ENCODE data around the gene VASN. TPM values are rescaled to one million over a fixed set of nuclear protein-coding genes. Genes with fewer than 3 reads are reported as not detected.

VASN gene
- total RNA-seq, 1 experiment from 2014 or later = 45.3 TPM

DNA sequence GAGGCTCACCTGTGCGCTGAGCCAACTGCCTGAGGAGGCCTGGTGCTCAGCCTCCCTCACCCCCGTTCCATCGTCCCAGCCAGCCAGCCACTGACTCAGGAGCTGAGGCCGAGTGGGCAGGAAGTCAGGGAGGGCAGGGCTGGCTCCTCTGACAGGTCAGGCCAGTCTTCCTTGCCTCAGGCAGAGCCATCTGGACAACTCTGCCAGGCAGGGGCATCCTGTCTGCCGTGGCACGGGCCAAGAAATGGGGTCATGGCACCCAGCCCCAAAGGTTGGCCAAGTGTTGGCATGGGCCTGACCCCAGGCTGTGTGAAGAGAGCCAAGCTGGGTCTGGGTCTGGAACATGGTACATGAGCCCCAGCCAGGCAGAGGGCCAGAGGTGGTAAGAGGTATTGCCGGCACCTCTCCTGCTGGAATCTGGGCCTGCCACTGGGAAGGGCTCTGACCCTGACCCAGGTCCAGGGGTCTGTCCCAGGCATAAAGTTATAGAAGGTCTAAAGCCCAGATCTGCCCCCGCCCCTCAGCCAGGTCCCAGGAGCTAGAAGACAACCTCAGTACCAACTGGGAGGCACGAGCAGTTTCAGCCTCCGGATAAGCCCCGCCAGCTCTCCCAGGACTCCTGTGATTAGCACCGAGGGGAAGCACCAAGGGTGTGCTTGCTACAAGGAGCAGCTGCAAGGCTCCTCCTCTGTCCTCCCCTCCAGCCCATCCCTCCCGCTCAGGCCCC is 2.5 kb upstream of the VASN start:
- no peaks in the 10 kb centered on the region for H3K27me3 ChIP-seq (ENCODE audit: insufficient read depth, low read depth)
- no peak overlapping the region for H3K4me3 ChIP-seq
- peaks cover 31% of the 10 kb centered on the region; the same call in 1 of the 2 replicates for H3F3A ChIP-seq (ENCODE audit: insufficient read depth, low read depth)
- 0 out of 2 replicates have a peak, but pooled peaks cover 7% of the 10 kb centered on the region for H4K20me1 ChIP-seq (ENCODE audit: insufficient read depth)
- no peak for TF ChIP-seq EZH2 (IDR thresholded peaks at IDR 0.05; ENCODE audit: low read depth)
- TF ChIP-seq, protein P1, sequence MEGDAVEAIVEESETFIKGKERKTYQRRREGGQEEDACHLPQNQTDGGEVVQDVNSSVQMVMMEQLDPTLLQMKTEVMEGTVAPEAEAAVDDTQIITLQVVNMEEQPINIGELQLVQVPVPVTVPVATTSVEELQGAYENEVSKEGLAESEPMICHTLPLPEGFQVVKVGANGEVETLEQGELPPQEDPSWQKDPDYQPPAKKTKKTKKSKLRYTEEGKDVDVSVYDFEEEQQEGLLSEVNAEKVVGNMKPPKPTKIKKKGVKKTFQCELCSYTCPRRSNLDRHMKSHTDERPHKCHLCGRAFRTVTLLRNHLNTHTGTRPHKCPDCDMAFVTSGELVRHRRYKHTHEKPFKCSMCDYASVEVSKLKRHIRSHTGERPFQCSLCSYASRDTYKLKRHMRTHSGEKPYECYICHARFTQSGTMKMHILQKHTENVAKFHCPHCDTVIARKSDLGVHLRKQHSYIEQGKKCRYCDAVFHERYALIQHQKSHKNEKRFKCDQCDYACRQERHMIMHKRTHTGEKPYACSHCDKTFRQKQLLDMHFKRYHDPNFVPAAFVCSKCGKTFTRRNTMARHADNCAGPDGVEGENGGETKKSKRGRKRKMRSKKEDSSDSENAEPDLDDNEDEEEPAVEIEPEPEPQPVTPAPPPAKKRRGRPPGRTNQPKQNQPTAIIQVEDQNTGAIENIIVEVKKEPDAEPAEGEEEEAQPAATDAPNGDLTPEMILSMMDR (conservative IDR thresholded peaks at IDR 0.05) = no peak
- no peak overlapping the region for H2AFZ ChIP-seq
- ChIA-PET CTCF (interaction anchor here (1.5 kb wide), 1 partner anchor 10 kb away, joined by 16 read pairs; no protein-coding TSS in a partner anchor), POLR2A (ENCODE audit: unreplicated experiment) (interaction anchor here (0.5 to 0.7 kb wide), 3 partner anchors 10 to 563 kb away, joined by 3 to 8 read pairs (median 4); no protein-coding TSS in a partner anchor)
- H3K9me3 ChIP-seq (ENCODE audit: insufficient read depth, low read depth) = no peaks in the 10 kb centered on the region
- peaks cover 73% of the 10 kb centered on the region for H3K4me1 ChIP-seq (replicated peaks; ENCODE audit: insufficient read depth)
- H3K36me3 ChIP-seq (ENCODE audit: low read depth) = no peaks in the 10 kb centered on the region
- intact Hi-C loops (cut with micrococcal nuclease; ENCODE audit: unreplicated experiment) = no loop called here
- no peaks in the 10 kb centered on the region for H3K9me2 ChIP-seq (ENCODE audit: insufficient read depth)
- DNase-seq = peak; percentile 88 to 94
- peaks cover 16% of the 10 kb centered on the region for H3K79me2 ChIP-seq (ENCODE audit: low read depth)
- H3K27ac ChIP-seq = peak overlapping the region; percentile 45
- H3K4me2 ChIP-seq = peak overlapping the region; percentile 66
- no TSS peak for BruUV-seq (replicated peaks)

DNA sequence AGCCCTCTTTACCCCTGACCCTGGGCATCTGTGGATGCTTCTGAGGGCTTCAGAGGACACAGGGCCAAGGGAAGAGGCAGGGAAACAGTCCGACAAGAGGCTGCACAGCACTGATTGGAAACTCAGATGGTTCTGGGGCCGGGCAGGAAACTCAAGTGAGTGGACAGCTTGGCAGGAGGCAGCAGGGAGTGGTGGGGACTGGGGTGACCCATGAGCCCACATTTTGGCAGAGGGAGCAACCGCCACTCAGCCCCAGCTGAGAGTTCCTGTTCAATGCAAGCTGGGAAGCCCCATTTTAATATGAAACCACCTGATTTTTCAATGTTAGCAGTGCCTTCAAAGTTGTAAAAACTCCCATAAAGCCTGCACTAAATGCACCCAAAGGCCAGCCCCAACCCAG is 1.5 kb upstream of the VASN start:
- DNase-seq = no peak
- Histone ChIP-seq H3K27ac (no peak overlapping the region), H3K4me1 (replicated peaks; ENCODE audit: insufficient read depth) (peaks cover 81% of the 10 kb centered on the region), H3K27me3 (ENCODE audit: insufficient read depth, low read depth) (no peaks in the 10 kb centered on the region), H3K4me3 (no peak overlapping the region), H3K9me3 (ENCODE audit: insufficient read depth, low read depth) (no peaks in the 10 kb centered on the region), H3F3A (ENCODE audit: insufficient read depth, low read depth) (peaks cover 38% of the 10 kb centered on the region), H3K79me2 (ENCODE audit: low read depth) (peaks cover 16% of the 10 kb centered on the region), H3K4me2 (no peak overlapping the region; the same call in 1 of the 2 replicates), H3K36me3 (ENCODE audit: low read depth) (no peaks in the 10 kb centered on the region), H4K20me1 (ENCODE audit: insufficient read depth) (peaks cover 7% of the 10 kb centered on the region; the same call in 1 of the 2 replicates), H2AFZ (no peak overlapping the region), H3K9me2 (ENCODE audit: insufficient read depth) (no peaks in the 10 kb centered on the region)
- no TSS peak for BruUV-seq (replicated peaks)
- POLR2A ChIA-PET (ENCODE audit: unreplicated experiment) = no interaction called here
- intact Hi-C loops (cut with micrococcal nuclease; ENCODE audit: unreplicated experiment) = no loop called here
- TF ChIP-seq, protein P1 (conservative IDR thresholded peaks at IDR 0.05) = no peak
- no peak for TF ChIP-seq EZH2 (IDR thresholded peaks at IDR 0.05; ENCODE audit: low read depth)
- CTCF ChIA-PET = no interaction called here

DNA sequence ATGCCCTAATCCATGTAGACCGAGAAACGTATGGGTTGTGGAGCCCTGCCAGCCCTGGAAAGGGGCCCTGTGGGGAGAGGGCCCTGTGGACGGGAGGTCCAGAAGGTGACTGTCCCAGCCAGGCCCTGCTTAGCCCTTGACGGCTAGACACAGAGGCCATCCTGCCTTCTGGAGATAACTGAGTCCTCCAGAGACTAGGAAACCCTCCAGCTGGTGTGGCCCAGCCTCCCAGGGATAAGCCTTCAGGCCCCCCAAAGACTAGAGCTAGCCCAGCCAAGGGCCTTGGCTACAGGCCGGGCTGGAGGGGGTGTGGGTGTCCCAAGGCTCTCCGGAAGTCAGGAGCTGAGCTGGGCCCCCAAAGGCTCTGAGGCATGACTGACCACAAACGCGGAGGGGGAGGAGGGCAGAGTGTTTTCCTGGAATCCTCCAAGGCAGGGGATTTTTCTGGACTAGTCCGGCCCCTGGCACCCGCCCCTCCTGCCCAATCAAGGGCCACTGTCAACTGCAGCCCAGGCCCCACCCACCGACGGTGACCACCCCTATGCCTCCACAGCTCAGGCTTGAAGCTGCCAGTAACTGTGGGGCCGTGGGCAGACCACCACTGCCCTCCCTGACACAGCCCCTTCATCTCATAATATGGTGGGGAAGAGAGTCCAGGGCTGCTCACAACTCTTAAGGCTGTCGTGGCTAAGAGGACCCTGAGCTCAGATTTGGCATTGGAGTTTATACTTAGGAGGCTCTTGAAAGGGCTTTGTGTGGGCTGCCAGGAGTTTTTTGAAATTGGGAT is 885 bp upstream of the VASN start:
- H3K9me2 ChIP-seq (ENCODE audit: insufficient read depth) = no peaks in the 10 kb centered on the region
- POLR2A ChIA-PET (ENCODE audit: unreplicated experiment) = interaction anchor here (0.6 kb wide), 1 partner anchor 72 kb away, joined by 4 read pairs; no protein-coding TSS in a partner anchor
- peaks cover 16% of the 10 kb centered on the region for H3K79me2 ChIP-seq (ENCODE audit: low read depth)
- peaks cover 13% of the 10 kb centered on the region; the same call in 1 of the 2 replicates for H4K20me1 ChIP-seq (ENCODE audit: insufficient read depth)
- no peak overlapping the region for H2AFZ ChIP-seq
- H3K27ac ChIP-seq = no peak overlapping the region
- CTCF ChIA-PET = no interaction called here
- H3K9me3 ChIP-seq (ENCODE audit: insufficient read depth, low read depth) = no peaks in the 10 kb centered on the region
- peak overlapping the region; percentile 97 for H3K4me2 ChIP-seq
- peaks cover 88% of the 10 kb centered on the region for H3K4me1 ChIP-seq (replicated peaks; ENCODE audit: insufficient read depth)
- no peaks in the 10 kb centered on the region for H3K36me3 ChIP-seq (ENCODE audit: low read depth)
- TF ChIP-seq, protein P1 (conservative IDR thresholded peaks at IDR 0.05) = no peak
- H3K4me3 ChIP-seq = no peak overlapping the region; the same call in 1 of the 2 replicates
- DNase-seq = no peak
- BruUV-seq (replicated peaks) = no TSS peak
- H3F3A ChIP-seq (ENCODE audit: insufficient read depth, low read depth) = peaks cover 44% of the 10 kb centered on the region
- no peaks in the 10 kb centered on the region for H3K27me3 ChIP-seq (ENCODE audit: insufficient read depth, low read depth)
- intact Hi-C loops (cut with micrococcal nuclease; ENCODE audit: unreplicated experiment) = no loop called here
